Osteocyte (in vitro differentiated cells): ENCODE measurements around the gene PLCB3. TPM values are rescaled to one million over a fixed set of nuclear protein-coding genes. Genes with fewer than 3 reads are reported as not detected.

Experiments
- DNase-seq: peaks from one replicate; pipeline ENCODE4 v3.0.0; 2021; ENCODE audit warnings: mixed read lengths; ENCODE audit not compliant: unreplicated experiment; ENCODE audit errors: extremely low spot score
- H3K27ac Mint-ChIP-seq: one replicate; pipeline ENCODE4 v1.8.0; 2021; ENCODE audit warnings: mild to moderate bottlenecking, mixed read lengths; ENCODE audit not compliant: unreplicated experiment
- H3K27me3 Mint-ChIP-seq: one replicate; pipeline ENCODE4 v1.8.0; 2021; ENCODE audit warnings: mixed read lengths; ENCODE audit not compliant: unreplicated experiment
- H3K36me3 Mint-ChIP-seq: one replicate; pipeline ENCODE4 v1.8.0; 2021; ENCODE audit warnings: mixed read lengths; ENCODE audit not compliant: unreplicated experiment
- H3K4me1 Mint-ChIP-seq: one replicate; pipeline ENCODE4 v1.8.0; 2021; ENCODE audit warnings: mixed read lengths; ENCODE audit not compliant: unreplicated experiment
- H3K4me3 Mint-ChIP-seq: one replicate; pipeline ENCODE4 v1.8.0; 2021; ENCODE audit warnings: mild to moderate bottlenecking, moderate library complexity, mixed read lengths; ENCODE audit not compliant: unreplicated experiment
- H3K9me3 Mint-ChIP-seq: one replicate; pipeline ENCODE4 v1.8.0; 2021; ENCODE audit warnings: mixed read lengths; ENCODE audit not compliant: unreplicated experiment
- CTCF ChIP-seq: fragments of 200-600 bp; sonication (generic); IDR thresholded peaks from 2 replicates; pipeline ENCODE4 v1.5.0; 2021; ENCODE audit warnings: antibody characterized with exemption, mild to moderate bottlenecking, moderate library complexity
- total RNA-seq: library from RNA; stranded (reverse); gene quantifications from 2 replicates; pipeline ENCODE4 v1.2.1, GENCODE V29; 2021

The PLCB3 gene
- total RNA-seq, 1 donor from 2014 or later = 32.0 TPM

- no peaks in the 10 kb centered on the region for H3K36me3 Mint-ChIP-seq
- no peaks in the 10 kb centered on the region for H3K9me3 Mint-ChIP-seq
- DNase-seq = no peak
- no peaks in the 10 kb centered on the region for H3K27me3 Mint-ChIP-seq
- no peak for TF ChIP-seq CTCF
- no peak overlapping the region for H3K27ac Mint-ChIP-seq
- peaks cover 17% of the 10 kb centered on the region for H3K4me1 Mint-ChIP-seq
- H3K4me3 Mint-ChIP-seq = no peak overlapping the region
Observed at GRCh38 chr11:64222651-64223000, 28.7 kb upstream of the PLCB3 start.

GRCh38 chr11:64223001-64223651 is 28.2 kb upstream of the PLCB3 start:
- H3K9me3 Mint-ChIP-seq = no peaks in the 10 kb centered on the region
- no peak for TF ChIP-seq CTCF
- H3K27me3 Mint-ChIP-seq = no peaks in the 10 kb centered on the region
- H3K27ac Mint-ChIP-seq = no peak overlapping the region
- H3K4me3 Mint-ChIP-seq = no peak overlapping the region
- H3K36me3 Mint-ChIP-seq = no peaks in the 10 kb centered on the region
- H3K4me1 Mint-ChIP-seq = peaks cover 18% of the 10 kb centered on the region
- no peak for DNase-seq

GRCh38 chr11:64224151-64224890 is 27.0 kb upstream of the PLCB3 start:
- Mint-ChIP-seq H3K27ac (no peak overlapping the region), H3K4me1 (peaks cover 23% of the 10 kb centered on the region), H3K27me3 (no peaks in the 10 kb centered on the region), H3K36me3 (no peaks in the 10 kb centered on the region), H3K9me3 (no peaks in the 10 kb centered on the region), H3K4me3 (peak overlapping the region; percentile 81)
- DNase-seq = no peak
- no peak for TF ChIP-seq CTCF

- peak overlapping the region; percentile 81 for H3K4me3 Mint-ChIP-seq
- H3K9me3 Mint-ChIP-seq = no peaks in the 10 kb centered on the region
- no peaks in the 10 kb centered on the region for H3K27me3 Mint-ChIP-seq
- no peaks in the 10 kb centered on the region for H3K36me3 Mint-ChIP-seq
- no peak for DNase-seq
- no peak for TF ChIP-seq CTCF
- H3K27ac Mint-ChIP-seq = peak overlapping the region; percentile 54
- H3K4me1 Mint-ChIP-seq = peaks cover 30% of the 10 kb centered on the region
Observed at GRCh38 chr11:64224891-64225607, 26.3 kb upstream of the PLCB3 start.
